ENCODE measurements around the gene MAPKAPK5.

- TF ChIP-seq CTCF (IDR thresholded peaks at IDR 0.05; ENCODE audit: poor library complexity) (no peak), EZH2phosphoT487 (IDR thresholded peaks at IDR 0.05; ENCODE audit: low read depth, severe bottlenecking, unreplicated experiment) (no peak), EZH2 (IDR thresholded peaks at IDR 0.05; ENCODE audit: borderline replicate concordance) (no peak)
Observed at GRCh38 chr12:111858186-111858585, 16.2 kb downstream of the MAPKAPK5 start.

All from hepatocyte (in vitro differentiated cells).